Muscle of arm (tissue), 12 donors: ENCODE measurements around the gene IFNLR1. TPM values are rescaled to one million over a fixed set of nuclear protein-coding genes. Genes with fewer than 3 reads are reported as not detected.

ENCODE experiments used
- DNase-seq: peaks from one replicate; pipeline ENCODE4 v3.0.0-alpha.2; 2013
- polyA plus RNA-seq, 12 donors: library from polyadenylated mRNA; unstranded; fragments of 120-200 nt; gene quantifications; one replicate each; pipeline ENCODE4 v1.2.1, GENCODE V29; 2013; ENCODE audit not compliant: insufficient read length in 12 of 12

The IFNLR1 gene
- polyA plus RNA-seq, 12 donors: 0.04 to 5.0 (median 0.17) TPM; not detected in 3

DNA sequence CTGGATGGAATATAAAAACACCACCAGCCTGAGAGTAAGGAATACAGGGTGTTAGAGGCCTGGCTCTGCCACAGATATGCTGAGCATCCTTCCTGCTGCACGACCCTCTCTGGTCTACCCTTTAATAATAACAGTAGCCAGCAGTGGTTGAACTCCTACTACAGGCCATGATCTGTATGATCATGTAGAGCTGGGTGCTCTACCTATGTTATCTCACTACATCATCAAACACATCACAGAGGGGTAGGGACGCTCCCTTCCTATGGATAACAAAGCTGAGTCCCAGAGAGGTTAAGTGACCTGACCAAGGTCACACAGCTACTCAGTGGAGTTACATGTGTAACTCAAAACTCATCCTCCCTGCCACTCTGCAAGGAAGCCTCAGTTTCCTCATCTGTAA lies 62.1 kb downstream of the IFNLR1 start:
- no peak for DNase-seq

DNA sequence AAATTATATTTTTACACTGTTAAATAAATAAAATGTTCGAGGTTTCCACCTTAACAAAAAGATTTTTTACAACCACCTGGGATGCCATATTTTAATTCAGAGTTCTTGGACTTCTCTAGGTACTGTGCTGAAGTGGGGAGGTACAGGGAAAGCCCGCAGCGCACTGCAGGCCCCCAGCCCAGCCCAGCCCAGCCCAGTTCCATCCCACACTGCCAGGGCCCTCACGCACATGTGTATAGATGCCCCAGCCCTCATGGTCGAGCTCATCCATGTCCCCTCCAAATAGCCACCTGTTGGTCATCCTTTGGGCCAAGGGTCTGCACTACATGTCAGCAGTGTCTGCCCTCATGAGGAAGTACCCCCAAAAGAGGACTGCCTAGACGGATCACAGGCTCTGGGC lies 63.5 kb downstream of the IFNLR1 start:
- DNase-seq: no peak

DNA sequence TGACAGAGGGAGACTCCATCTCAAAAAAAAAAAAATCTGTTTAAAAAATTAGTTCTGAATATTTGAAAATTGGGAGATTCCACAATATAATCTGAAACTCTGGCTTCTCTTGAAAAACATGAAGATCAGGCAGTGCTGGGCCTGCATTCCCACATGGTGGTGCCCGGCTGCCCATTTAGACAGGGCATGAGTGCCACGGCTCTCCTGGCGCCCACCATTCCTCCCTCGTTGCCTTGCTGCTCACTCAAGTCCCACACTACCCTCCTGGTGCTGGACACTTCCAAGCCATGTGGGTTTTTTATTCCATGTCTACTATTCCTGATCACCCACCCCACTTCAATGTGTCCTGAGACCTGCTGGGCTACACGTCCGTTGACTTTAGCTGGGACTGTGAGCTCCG lies 64.3 kb downstream of the IFNLR1 start:
- DNase-seq: no peak

DNA sequence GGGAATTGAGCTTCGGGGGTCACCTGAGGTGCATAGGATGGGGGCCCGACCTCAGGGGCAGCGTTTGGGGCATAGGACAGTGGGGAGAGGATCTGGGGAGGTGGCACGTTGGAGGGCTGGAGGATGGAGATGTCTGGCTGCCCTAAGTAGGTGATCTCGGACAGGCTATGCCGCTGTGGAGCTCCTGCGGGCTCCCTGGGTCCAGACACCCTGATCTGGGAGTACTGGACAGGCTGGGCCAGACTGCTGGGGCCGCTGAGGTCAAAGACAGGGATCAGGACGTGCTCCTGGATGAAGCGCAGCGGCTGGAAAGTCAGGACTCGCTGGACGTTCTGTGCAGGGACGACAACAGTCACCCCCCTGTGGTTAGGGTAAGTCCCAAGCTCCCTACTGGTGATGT lies 65.7 kb downstream of the IFNLR1 start:
- DNase-seq: no peak

DNA sequence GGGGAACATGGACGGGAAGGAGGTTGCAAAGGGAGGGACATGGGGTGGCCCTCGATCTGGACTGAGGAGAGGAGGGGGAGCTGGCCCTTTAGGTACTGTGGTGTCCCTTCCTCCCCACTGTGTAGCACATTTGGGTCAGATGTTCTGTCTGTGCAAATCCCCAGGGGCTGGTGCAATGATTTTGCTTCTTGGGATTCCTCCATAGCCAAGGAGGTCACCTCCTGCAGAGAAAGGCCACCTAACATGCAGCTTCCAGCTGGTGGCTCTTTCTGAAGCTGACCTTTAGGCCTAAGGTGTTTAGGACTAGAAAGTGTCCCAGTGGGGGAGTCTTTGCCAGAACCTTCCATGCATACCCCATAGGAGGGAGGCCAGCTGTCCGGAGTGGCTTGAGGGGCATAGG lies 66.1 kb downstream of the IFNLR1 start:
- no peak for DNase-seq

DNA sequence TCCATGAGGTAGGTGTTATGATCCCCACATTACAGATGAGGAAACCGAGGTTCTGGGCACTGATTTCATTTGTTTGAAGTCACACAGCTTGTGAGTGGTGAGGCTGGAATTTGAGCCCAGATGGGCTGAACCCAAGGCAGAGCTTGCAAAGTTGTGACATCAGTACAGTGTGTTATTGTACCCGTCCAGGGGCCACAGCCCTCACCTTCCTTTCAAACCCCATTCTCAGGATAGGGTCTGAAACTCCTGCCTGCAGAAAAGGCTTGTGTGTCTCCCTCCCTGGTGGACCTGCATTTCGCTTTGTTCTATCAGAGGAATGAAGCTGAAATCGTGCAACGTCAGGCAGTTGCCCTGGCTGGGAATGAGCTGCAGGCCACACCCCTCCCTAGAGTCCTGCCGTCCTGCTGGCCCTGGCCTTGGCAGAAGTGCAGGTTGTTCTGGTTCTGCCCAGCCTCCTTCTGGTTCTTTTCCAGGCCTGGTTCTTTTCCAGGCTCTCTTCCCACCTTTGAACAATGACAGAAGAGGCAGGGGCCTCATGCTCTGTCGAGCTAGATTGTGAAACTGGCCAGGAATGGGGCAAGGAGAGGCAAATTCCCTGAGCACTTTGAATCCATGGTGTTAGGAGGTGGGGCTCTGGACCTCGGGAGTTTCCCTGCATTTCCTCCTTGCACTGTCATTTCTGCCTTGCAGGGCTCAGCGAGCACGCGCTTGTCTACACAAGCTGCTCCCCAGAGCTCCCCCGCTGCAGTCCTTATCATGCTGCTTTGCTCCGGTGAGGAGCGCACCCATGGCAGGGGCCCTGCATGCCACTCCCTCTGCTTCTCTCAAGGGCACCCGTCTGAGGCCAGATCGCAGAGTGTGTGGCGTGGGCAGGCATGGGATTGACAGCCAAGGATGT lies 67.0 kb downstream of the IFNLR1 start:
- DNase-seq: no peak

DNA sequence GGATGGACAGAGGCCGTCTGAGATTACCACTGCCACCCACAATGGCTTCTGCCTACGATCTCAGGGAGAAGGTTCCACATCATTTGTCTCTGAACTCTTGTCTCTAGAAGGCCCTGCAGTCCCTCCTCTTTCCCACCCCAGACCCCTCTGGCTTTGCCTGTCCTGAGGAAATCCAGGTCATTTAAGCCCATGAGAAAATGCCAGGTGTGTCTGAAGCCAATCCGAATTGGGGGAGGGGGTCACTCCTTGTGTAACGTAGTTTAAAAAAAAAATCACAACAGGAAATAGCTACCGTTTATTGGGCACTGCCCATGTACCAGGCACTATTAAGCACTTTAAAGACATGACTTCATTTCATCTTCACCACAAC lies 67.6 kb downstream of the IFNLR1 start:
- no peak for DNase-seq

DNA sequence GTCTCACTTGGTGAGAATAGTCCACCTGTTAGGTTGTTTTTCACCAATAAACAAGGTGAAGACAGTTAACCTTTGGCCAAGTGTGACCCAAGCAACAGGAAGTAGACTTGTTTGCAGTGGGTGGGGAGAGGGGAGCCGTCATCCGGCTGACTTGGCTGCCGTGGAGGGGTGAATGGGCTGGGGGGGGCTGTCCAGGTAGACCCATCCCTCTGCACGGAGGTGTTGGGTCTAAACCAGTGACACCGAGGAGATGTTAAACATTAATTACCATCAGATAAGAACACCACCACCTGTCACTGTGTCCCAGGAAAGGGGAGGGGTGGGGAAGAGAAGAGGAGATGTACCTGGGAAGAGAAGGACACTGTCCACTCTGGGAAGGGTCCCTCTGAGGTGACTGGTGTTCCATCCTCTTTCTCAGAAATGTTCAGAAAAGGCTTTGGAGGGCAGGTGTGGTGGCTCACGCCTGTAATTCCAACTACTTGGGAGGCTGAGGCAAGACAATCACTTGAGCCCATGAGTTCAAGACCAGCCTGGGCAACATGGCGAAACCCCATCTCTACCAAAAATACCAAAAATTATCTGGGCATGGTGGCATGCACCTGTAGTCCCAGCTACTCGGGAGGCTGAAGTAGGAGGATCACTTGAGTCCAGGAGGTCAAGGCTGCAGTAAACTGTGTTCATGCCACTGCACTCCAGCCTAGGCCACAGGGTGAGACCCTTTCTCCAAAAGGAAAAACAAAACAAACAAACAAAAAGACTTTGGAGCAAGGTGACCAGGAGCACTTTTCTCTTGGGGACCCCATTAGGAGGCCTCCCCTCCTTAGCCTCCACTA lies 68.5 kb downstream of the IFNLR1 start:
- DNase-seq: no peak

DNA sequence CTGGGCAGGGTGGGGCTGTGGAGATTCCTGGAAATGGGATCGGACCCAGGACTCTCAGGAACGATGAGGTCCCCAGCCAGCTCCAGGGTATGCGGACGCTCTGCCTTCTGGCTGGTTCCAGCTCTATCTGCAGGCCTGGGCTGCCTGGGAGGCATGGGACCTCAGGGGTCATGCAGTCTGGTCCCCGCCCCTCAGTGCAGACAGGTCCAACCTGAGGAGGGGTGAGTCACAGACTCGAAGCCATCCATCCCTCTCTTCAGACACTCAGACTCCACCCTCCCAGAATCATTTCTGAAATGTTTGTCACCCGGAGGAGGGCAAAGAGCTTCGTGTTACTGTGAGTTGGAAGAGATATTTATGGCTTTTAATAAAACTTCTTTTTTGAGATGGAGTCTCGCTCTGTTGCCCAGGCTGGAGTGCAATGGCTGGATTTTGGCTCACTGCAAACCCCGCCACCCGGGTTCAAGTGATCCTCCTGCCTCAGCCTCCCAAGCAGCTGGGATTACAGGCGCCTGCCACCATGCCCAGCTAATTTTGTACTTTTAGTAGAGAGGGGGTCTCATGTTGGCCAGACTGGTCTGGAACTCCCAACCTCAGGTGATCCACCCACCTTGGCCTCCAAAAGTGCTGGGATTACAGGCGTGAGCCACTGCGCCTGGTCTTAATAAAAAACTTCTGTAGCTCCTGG lies 69.2 kb downstream of the IFNLR1 start:
- DNase-seq: no peak

DNA sequence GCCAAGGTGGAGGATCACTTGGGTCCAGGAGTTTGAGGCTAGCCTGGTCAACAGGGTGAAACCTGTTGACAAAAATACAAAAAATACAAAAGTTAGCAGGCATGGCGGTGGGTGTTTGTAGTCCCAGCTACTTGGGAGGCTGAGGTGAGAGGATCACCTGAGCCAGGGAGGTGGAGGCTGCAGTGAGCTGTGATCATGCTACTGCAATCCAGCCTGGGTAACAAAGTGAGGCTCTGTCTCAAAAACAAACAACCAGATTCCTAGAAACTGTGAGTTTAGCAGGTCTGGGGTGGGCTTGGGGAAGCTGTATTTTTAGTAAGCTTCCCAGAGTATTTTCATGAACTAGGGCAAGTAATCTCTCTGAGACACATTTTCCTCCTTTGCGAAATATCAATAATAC lies 70.0 kb downstream of the IFNLR1 start:
- DNase-seq: no peak

DNA sequence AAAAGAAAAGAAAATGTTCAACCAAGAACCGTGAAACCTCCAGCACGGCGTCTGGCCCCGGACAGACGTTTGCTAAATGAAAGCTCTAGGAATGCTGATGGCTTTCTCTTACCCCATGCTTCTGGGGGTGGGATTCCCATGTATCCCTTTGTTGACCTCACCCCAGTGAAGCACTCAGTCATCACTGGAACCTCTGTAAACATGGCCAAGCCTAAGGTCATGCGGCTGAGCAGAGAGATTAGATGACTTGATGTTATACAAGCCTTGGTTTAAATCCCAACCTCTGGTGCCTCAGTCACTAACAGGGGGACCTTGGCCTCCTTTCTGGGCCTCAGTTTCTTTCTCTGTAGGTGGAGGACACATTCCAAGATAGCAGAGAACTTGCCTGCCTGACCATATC lies 72.3 kb downstream of the IFNLR1 start:
- DNase-seq: no peak

DNA sequence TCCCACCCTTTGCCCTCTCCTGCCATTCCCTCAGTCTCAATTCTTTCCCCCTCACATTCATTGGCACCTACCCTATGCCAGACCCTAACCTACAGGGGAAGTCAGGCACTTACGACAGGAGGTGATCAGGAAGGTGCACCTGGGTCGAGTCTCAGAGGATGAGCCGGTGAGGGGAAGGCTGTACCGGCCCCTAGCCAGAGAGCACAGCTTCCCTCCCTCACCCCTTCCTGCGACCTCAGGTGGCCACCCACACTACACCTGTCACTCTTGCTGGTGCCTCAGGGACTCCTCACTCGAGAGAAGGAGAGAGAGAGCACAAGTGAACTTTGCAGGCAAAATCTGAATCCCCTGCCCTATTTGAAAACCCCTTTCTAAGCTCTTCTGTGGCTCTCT lies 73.5 kb downstream of the IFNLR1 start:
- DNase-seq: no peak

DNA sequence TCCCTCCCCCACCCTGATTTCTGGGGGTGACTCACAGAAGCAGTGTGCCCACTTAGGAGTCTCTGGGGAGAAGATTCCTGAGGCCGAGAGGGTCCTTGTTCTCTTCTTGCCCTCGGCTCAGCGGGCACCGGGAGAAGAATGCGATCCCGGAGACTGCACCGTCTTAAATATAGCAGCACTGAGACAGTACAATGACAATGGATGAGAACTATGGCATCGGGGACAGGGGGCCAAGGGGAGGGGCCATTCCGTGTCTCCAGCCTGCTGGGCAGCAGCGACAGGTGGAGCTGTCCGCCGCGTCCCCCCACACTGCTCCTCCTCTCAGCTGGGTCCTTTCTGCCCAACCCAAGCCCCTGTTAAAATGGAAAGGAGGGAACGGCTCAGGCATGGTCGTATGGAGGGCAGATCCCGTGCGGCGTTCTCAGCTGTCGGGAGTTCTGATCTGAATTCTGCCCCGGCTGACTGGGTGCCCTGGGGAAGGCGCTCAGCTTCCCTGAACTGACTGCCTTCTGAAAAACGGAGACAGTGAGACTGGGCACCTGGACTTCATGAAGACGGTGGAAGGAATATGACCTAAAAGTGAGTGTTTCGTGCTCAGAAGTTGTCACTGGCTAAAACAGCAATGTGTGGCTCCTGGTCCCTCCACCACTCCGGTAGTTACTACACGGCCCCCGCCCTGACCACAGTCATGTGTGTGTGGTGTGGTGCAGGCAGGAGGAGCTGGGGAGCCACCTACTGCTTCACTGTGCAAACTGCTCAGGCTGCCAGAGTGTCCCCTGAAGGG lies 74.9 kb downstream of the IFNLR1 start, which contains the start of gene MYOM3:
MYOM3 (minus strand) TSS at position 140 of the 784 bp plus-strand sequence. CDS start 3,499 bp downstream, outside the sequence.
- peak; percentile 38 for DNase-seq

DNA sequence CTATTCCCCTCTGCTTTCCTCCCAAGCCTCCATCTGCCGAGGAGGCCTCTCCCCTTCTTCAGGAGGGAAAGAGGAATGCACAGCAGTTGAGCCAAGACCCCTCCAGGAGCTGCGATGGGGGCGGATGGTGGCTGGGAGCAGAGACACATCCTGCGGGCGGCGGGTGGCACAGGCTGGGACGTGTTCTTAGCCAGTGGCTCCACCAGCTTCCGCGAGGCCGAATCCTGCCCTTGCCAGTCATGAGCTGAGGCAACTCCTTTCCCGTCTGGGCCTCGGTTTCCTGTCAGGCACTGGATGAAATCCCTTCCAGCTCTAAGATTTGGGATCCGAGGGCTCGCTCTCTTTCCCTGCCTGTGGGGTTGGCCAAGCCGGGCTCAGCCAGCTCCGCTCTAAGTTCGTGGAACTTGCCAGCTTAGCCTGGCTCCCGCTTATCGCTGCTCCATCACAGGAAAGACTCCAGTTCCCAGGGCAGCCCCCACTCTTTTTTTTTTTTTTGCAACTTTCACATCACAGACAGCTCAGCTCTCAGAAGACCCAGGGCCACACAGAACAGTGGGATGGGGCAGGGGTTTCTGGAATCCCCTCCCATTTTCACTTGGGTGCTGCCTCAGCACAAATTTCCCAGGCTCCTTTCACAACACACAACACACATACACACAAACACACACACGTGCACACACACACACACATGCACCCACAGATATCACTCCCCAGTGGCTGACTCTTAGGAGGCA lies 75.7 kb downstream of the IFNLR1 start:
- no peak for DNase-seq

DNA sequence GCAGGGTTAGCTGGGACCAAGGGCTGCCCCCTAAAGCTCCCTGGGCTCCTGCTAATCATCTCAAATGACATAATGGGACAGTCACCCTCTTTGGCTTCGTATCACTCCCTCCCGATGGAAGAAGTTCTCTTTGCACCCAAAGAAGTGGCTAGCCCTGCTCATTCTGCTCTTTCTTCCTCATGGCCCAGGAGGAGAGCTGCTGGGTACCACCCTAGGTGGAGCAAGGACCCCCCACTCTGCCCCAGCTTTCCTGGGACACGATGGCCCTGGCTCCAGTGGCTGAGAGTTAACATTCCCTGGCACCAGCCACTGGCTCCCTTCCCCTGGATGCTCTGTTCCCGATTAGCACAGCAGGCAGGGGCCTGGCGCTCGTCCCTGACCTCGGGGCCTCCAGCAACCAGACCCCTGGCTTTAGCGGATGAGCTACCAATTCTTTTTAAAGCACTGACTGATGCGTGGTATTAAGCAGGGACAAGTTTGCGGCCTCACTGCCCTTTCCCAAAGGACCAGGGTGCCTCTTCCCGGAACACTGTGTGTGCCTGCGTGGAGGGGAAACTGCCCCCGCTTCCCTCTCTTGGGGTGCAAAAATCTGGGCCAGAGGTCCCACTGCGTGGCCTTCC lies 76.3 kb downstream of the IFNLR1 start:
- DNase-seq: peak; percentile 23

DNA sequence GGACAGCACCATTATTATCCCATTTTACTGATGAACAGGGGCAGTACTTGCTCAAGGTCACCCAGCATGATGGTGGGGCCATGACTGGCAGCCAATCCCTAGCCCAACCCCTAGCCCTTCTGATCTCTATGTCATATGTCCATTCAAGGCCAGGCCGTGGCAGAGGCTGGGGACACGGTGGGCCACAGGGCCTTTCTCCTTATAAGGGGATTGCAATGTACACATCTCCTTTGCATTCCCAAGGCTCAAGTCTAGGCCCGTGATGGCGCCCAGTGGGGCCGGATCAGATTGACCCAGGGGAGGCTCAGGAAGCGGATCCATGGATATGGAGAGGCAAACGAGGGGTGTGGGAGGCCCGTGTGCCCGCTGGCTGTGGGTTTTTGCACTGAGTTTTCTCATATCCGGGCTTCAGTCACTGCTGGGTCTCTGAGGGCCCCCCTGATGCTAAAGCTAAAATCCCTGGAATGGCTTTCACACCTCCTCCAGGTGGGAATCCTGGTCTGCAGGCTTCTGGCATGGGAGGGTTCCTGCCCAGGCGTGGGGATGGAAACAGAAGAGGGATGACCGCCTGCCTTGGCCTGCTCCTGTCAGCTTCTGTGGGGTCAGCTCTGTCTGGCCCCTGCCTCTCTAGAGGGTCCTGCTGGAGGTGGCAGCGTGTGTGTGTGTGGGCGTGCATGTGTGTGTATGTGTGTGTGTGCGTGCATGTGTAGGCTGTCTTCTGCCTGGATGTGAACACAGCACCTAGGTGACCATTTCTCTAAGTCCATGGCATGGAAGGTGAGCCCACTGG lies 77.2 kb downstream of the IFNLR1 start:
- DNase-seq: no peak

DNA sequence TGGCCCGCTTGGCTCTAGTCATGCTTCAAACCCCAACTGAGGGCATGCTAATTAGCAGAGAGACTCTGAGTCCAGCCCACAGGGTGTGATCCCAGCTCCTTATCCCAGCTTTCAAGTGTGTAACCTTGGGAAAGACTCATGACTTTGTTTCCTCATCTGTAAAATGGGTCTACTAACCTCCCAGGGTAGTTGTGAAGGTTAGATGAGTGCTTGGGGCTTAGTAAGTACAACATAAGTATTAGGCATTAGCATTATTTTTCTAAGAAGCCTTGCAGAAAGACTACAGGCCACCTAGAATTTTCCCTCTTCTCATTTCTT lies 78.0 kb downstream of the IFNLR1 start:
- DNase-seq: no peak

DNA sequence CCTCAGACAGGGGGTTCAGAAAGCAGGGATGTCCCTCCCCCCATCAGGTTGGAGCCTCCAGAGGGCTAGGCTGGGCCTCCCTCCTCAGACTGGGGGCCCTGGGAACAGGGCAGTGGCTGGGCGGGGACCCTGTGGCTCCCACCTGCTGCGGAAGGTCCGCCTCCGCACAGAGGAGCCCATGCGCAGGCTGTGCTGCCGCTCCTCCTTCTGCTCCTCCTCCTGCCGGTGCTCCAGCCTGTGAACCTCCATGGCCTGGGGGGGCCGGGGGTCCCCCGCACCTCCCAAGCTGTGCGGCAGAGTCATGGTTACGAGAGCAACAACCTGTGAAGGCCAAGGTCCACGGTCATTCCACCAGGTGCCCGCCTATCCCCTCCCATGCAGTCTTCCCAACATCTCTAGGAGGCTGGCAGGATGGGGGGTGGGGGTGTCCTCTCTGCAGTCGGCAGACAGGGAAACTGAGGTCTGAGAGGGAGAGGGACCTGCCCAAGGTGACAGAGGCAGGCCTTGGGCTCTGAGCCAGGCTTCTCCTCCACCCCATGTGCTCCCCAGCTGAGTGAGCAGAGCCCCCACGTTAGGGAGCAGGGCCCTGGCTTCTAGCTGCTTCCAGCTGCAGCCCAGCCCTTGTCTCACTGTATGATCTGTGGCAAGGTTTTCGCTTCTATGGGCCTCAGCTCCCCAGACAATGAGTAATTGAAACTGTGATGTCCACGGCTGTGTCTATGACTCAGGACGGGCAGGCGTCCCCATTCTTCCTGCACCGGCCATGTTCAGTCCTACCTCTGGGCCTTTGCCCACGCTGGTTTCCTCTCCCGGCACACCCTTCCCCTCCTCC lies 78.5 kb downstream of the IFNLR1 start:
- no peak for DNase-seq
